K562 (cell line): ENCODE results near the gene LOXL3. TPM values are rescaled to one million over a fixed set of nuclear protein-coding genes. Genes with fewer than 3 reads are reported as not detected.

Source experiments
- ATAC-seq: fragments of 200-7000 bp; cut with Tn5 transposase; 3 replicates; pipeline ENCODE4 v1.9.1; 2020; ENCODE audit warnings: moderate library complexity
- BruUV-seq: library from RNA; stranded (reverse); fragments of 400-500 nt; replicated peaks from 2 replicates; lab custom pipeline; 2021; lab: Mats Ljungman, UMichigan
- CTCF ChIA-PET: fragments of 300-600 bp; formaldehyde crosslinking; extraction: SDS; loops from one replicate; lab custom pipeline; 2021; ENCODE audit warnings: low intra/inter-chr PET ratio; lab: Yijun Ruan, JAX
- POLR2A ChIA-PET: fragments of 300-600, 350-650 bp; sonication (Branson Sonifier 250); formaldehyde crosslinking; extraction: SDS; loops from one replicate; lab custom pipeline; 2021; ENCODE audit warnings: antibody characterized with exemption, inconsistent platforms; lab: Yijun Ruan, JAX
- DNase-seq, 4 experiments: peaks; one replicate each; pipeline versions ENCODE4 v3.0.0 to v3.0.0-alpha.2; 2011 to 2018; ENCODE audit warnings: low spot score in 3 of 4, mixed read lengths in 3 of 4; ENCODE audit errors: extremely low read depth in 1 of 4
- FAIRE-seq: peaks from 2 replicates; lab custom pipeline; 2011; peaks lifted over from hg19 to GRCh38; lab: Jason Lieb, UNC
- H2AFZ ChIP-seq: 2 replicates; pipeline ENCODE4 v1.6.0; 2011; ENCODE audit warnings: low read depth, low read length, control low read depth, inconsistent platforms
- H3K27ac ChIP-seq: fragments of 200-600 bp; 3 replicates; pipeline ENCODE4 v1.8.0; 2011; ENCODE audit warnings: low read depth, mild to moderate bottlenecking, control low read depth, inconsistent platforms, low read length, moderate library complexity, mixed read lengths; ENCODE audit errors: extremely low read depth
- H3K27me3 ChIP-seq, 2 experiments: fragments of 300-600 bp in 1 of 2; 2 replicates in 1 of 2; 3 replicates in 1 of 2; pipeline versions ENCODE4 v1.6.0 to v1.8.0; 2011; ENCODE audit warnings: inconsistent platforms in 2 of 2, low read length in 2 of 2, mild to moderate bottlenecking in 1 of 2, mixed read lengths in 1 of 2, moderate library complexity in 1 of 2; ENCODE audit not compliant: control insufficient read depth in 2 of 2, insufficient read depth in 2 of 2
- H3K36me3 ChIP-seq: fragments of 300-600 bp; 3 replicates; pipeline ENCODE4 v1.8.0; 2011; ENCODE audit warnings: mild to moderate bottlenecking, low read length, inconsistent platforms; ENCODE audit not compliant: control insufficient read depth, insufficient read depth
- H3K4me1 ChIP-seq, 2 experiments: fragments of 200-600 bp in 1 of 2; replicated peaks in 1 of 2; 2 replicates in 1 of 2; 3 replicates in 1 of 2; pipeline versions ENCODE4 v1.5.1 to v1.8.0; 2011; ENCODE audit warnings: inconsistent platforms in 2 of 2, low read length in 2 of 2, mild to moderate bottlenecking in 1 of 2, mixed read lengths in 1 of 2, moderate library complexity in 1 of 2; ENCODE audit not compliant: control insufficient read depth in 2 of 2, insufficient read depth in 2 of 2
- H3K4me2 ChIP-seq: 2 replicates; pipeline ENCODE4 v1.6.1; 2011; ENCODE audit warnings: low read length, control low read depth, inconsistent platforms, mixed read lengths; ENCODE audit not compliant: insufficient read depth
- H3K4me3 ChIP-seq: fragments of 200-600 bp; sonication (generic), shearing (Covaris generic); 2 replicates; pipeline ENCODE4 v1.5.1; 2016; ENCODE audit warnings: control low read depth, inconsistent platforms
- H3K79me2 ChIP-seq: fragments of 200-600 bp; 3 replicates; pipeline ENCODE4 v1.8.0; 2011; ENCODE audit warnings: low read length, inconsistent platforms; ENCODE audit not compliant: control insufficient read depth, insufficient read depth
- H3K9ac ChIP-seq, 2 experiments: 2 replicates each; pipeline versions ENCODE4 v1.6.0 to v1.6.1; 2011; ENCODE audit warnings: low read depth in 2 of 2, low read length in 2 of 2, control low read depth in 1 of 2, inconsistent platforms in 1 of 2, mild to moderate bottlenecking in 1 of 2, mixed read lengths in 1 of 2; ENCODE audit not compliant: insufficient read depth in 1 of 2
- H3K9me1 ChIP-seq: one replicate; pipeline ENCODE4 v1.6.0; 2011; ENCODE audit warnings: inconsistent platforms, mild to moderate bottlenecking, low read length, moderate library complexity; ENCODE audit not compliant: control insufficient read depth, insufficient read depth
- H3K9me3 ChIP-seq: replicated peaks from 2 replicates; pipeline ENCODE4 v1.5.1; 2011; ENCODE audit warnings: low read depth, low read length, inconsistent platforms; ENCODE audit not compliant: control insufficient read depth, insufficient read depth
- H4K20me1 ChIP-seq: replicated peaks from 2 replicates; pipeline ENCODE4 v1.6.1; 2011; ENCODE audit warnings: low read length, inconsistent platforms, mixed read lengths; ENCODE audit not compliant: control insufficient read depth, insufficient read depth
- CHAMP1 ChIP-seq: fragments of 450-650 bp; IDR thresholded peaks from 2 replicates; pipeline ENCODE4 v1.6.1; 2016; ENCODE audit warnings: mild to moderate bottlenecking
- GTF2B ChIP-seq: IDR thresholded peaks from 2 replicates; pipeline ENCODE4 v1.6.1; 2011; ENCODE audit not compliant: insufficient read length; ENCODE audit errors: extremely low read depth
- NFRKB ChIP-seq: fragments of 450-650 bp; IDR thresholded peaks from 2 replicates; pipeline ENCODE4 v1.6.1; 2016; ENCODE audit warnings: low read depth
- SNRNP70 ChIP-seq: fragments of 200-400 bp; formaldehyde crosslinking; optimal IDR thresholded peaks from 2 replicates; pipeline ENCODE3; 2017; ENCODE audit warnings: low read depth, low read length
- TSHZ1 ChIP-seq: fragments of 250-450 bp; sonication (Bioruptor Pico); IDR thresholded peaks from 2 replicates; pipeline ENCODE4 v1.4.0; 2020; ENCODE audit warnings: mild to moderate bottlenecking, moderate library complexity
- ZNF24 ChIP-seq: fragments of 450-650 bp; IDR thresholded peaks from 2 replicates; pipeline ENCODE4 v1.6.1; 2016
- WGBS: fragments of 100-300 bp; shearing (Covaris generic); methylation state at CpG from one replicate; pipeline ENCODE4 v1.1.6; 2016; ENCODE audit warnings: low coverage, mixed read lengths; ENCODE audit not compliant: insufficient coverage; ENCODE audit errors: missing lambda C conversion rate; 5-methylcytosine and 5-hydroxymethylcytosine counted together
- in situ Hi-C: fragments of 300-500 bp; cut with MboI; formaldehyde crosslinking; loops from 4 replicates; pipeline ENCODE4 v1.15.0; 2018; ENCODE audit warnings: inconsistent platforms, mixed read lengths
- intact Hi-C: fragments of 100-400 bp; cut with micrococcal nuclease; formaldehyde crosslinking; loops from 2 replicates; pipeline ENCODE4 v1.14.2; 2022
- polyA plus RNA-seq, 8 experiments: library from polyadenylated mRNA; depleted of rRNA in 4 of 8; stranded (reverse) in 5 of 8; unstranded in 3 of 8; fragments of >200 nt; fragmentation: Nextera tagmentation in 2 of 8; fragmentation: Illumina TruSeq in 1 of 8; extraction: Ambion mirVana in 2 of 8; extraction: Trizol in 1 of 8; gene quantifications; 2 replicates each; pipeline versions ENCODE4 v1.2.1 to v1.2.3, GENCODE V29; 2011 to 2014; ENCODE audit warnings: inconsistent platforms in 1 of 8, missing spikeins in 1 of 8
- total RNA-seq, 7 experiments: library from RNA; depleted of rRNA in 6 of 7; stranded (reverse); fragments of >200 nt in 6 of 7; fragmentation: Illumina TruSeq in 2 of 7; extraction: Trizol in 2 of 7; gene quantifications; 2 replicates each; pipeline versions ENCODE4 v1.2.1 to v1.2.3, GENCODE V29; 2011 to 2021; ENCODE audit warnings: low replicate concordance in 1 of 7

Gene LOXL3
- total and polyA plus RNA-seq, 9 of the 15 experiments (the other 6 are each of a cell fraction or from before 2014, with no cell fraction given), result 0.22 to 0.99 (median 0.31) TPM

- TF ChIP-seq SNRNP70, result no peak
- no peak for TF ChIP-seq CHAMP1
- no peak for TF ChIP-seq ZNF24
Observed at GRCh38 chr2:74566754-74567085, 13.0 kb upstream of the LOXL3 start (continued).

GRCh38 chr2:74566076-74566753 is 12.5 kb upstream of the LOXL3 start:
- Histone ChIP-seq H4K20me1 (no peaks in the 10 kb centered on the region), H3K4me2 (no peak overlapping the region), H3K27me3 (peaks cover 0 to 8% of the 10 kb centered on the region in 2 experiments; a peak in 2 of 5 replicates), H3K9me3 (no peaks in the 10 kb centered on the region), H3K4me3 (no peak overlapping the region), H3K9me1 (no peaks in the 10 kb centered on the region), H3K9ac (no peak overlapping the region), H3K27ac (no peak overlapping the region), H3K4me1 (peaks cover 0 to 9% of the 10 kb centered on the region in 2 experiments; a peak in 2 of 5 replicates), H3K79me2 (no peaks in the 10 kb centered on the region), H3K36me3 (no peaks in the 10 kb centered on the region), H2AFZ (no peak overlapping the region)
- ChIA-PET POLR2A (interaction anchor here (0.8 to 1.1 kb wide), 2 partner anchors 13 to 19 kb away, joined by 3 read pairs; no protein-coding TSS in a partner anchor), CTCF (no interaction called here)
- no peak for FAIRE-seq
- ATAC-seq, result no peak
- in situ Hi-C loops (no loop called here), intact Hi-C loops (no loop called here)
- TF ChIP-seq NFRKB (no peak), GTF2B (no peak), TSHZ1 (CRISPR knock-in tag) (no peak)
- DNase-seq, result no peak
- 27% methylated on average over 7 of the region's 7 CpGs for WGBS
- no TSS peak for BruUV-seq
